Loucy (cell line): Measurements from ENCODE around the gene CECR2.

Source experiments
- H2AFZ ChIP-seq: fragments of 200-600 bp; sonication (generic); 2 replicates; pipeline ENCODE4 v1.6.0; 2016; ENCODE audit warnings: antibody characterized with exemption, mild to moderate bottlenecking, low read length, moderate library complexity
- H3F3A ChIP-seq: fragments of 200-600 bp; 2 replicates; pipeline ENCODE4 v1.6.0; 2016; ENCODE audit warnings: antibody characterized with exemption, low read depth, mild to moderate bottlenecking
- H3K27me3 ChIP-seq: fragments of 200-600 bp; sonication (generic); 2 replicates; pipeline ENCODE4 v1.6.1; 2014; ENCODE audit warnings: low read length, mild to moderate bottlenecking; ENCODE audit not compliant: insufficient read depth, poor library complexity, severe bottlenecking
- H3K36me3 ChIP-seq: fragments of 200-600 bp; sonication (generic); 2 replicates; pipeline ENCODE4 v1.6.1; 2016; ENCODE audit warnings: low read length; ENCODE audit not compliant: insufficient read depth
- H3K4me1 ChIP-seq: fragments of 200-600 bp; sonication (generic); 2 replicates; pipeline ENCODE4 v1.5.1; 2014; ENCODE audit warnings: low read length, mild to moderate bottlenecking; ENCODE audit not compliant: insufficient read depth, poor library complexity, severe bottlenecking
- H3K4me2 ChIP-seq: fragments of 200-600 bp; sonication (generic); 2 replicates; pipeline ENCODE4 v1.6.0; 2014; ENCODE audit warnings: antibody characterized with exemption, low read length, low read depth, mild to moderate bottlenecking; ENCODE audit not compliant: poor library complexity, severe bottlenecking
- H3K4me3 ChIP-seq: fragments of 200-600 bp; sonication (generic); 2 replicates; pipeline ENCODE4 v1.5.1; 2014; ENCODE audit warnings: low read length, mild to moderate bottlenecking, mixed read lengths; ENCODE audit not compliant: poor library complexity, severe bottlenecking
- H3K79me2 ChIP-seq: fragments of 200-600 bp; sonication (generic); 2 replicates; pipeline ENCODE4 v1.6.1; 2014; ENCODE audit warnings: low read length; ENCODE audit not compliant: insufficient read depth
- H3K9ac ChIP-seq: fragments of 200-600 bp; sonication (generic); 2 replicates; pipeline ENCODE4 v1.6.0; 2014; ENCODE audit warnings: mild to moderate bottlenecking, low read depth, low read length, moderate library complexity; ENCODE audit not compliant: poor library complexity, severe bottlenecking
- H3K9me2 ChIP-seq: fragments of 200-600 bp; sonication (generic); replicated peaks from 2 replicates; pipeline ENCODE4 v1.6.1; 2016; ENCODE audit warnings: low read depth, low read length, mixed read lengths
- H3K9me3 ChIP-seq: fragments of 200-600 bp; sonication (generic); 2 replicates; pipeline ENCODE4 v1.6.1; 2014; ENCODE audit warnings: mild to moderate bottlenecking, antibody characterized with exemption, low read length, low read depth; ENCODE audit not compliant: insufficient read depth
- H4K20me1 ChIP-seq: fragments of 200-600 bp; sonication (generic); 2 replicates; pipeline ENCODE4 v1.6.0; 2014; ENCODE audit warnings: antibody characterized with exemption, low read length, mild to moderate bottlenecking; ENCODE audit not compliant: insufficient read depth, poor library complexity, severe bottlenecking
- CTCF ChIP-seq: fragments of 200-600 bp; sonication (generic); conservative IDR thresholded peaks from 2 replicates; pipeline ENCODE4 v1.5.1; 2014; ENCODE audit warnings: mild to moderate bottlenecking, antibody characterized with exemption, low read length
- EZH2phosphoT487 ChIP-seq: fragments of 200-600 bp; IDR thresholded peaks from 2 replicates; pipeline ENCODE4 v1.6.1; 2018; ENCODE audit warnings: antibody characterized with exemption, mild to moderate bottlenecking, moderate library complexity, borderline replicate concordance

The CECR2 gene

GRCh38 chr22:17371448-17371847 lies 2.2 kb downstream of the CECR2 start:
- H3K4me2 ChIP-seq, result no peak overlapping the region
- no peaks in the 10 kb centered on the region for H3K27me3 ChIP-seq

GRCh38 chr22:17373855-17374254 lies 4.6 kb downstream of the CECR2 start:
- no peaks in the 10 kb centered on the region for H3K79me2 ChIP-seq
- H3K9ac ChIP-seq, result no peak overlapping the region
- no peak overlapping the region for H3K4me3 ChIP-seq
- no peaks in the 10 kb centered on the region for H4K20me1 ChIP-seq
- H3K27me3 ChIP-seq, result no peaks in the 10 kb centered on the region
- H3K9me3 ChIP-seq, result no peaks in the 10 kb centered on the region
- no peaks in the 10 kb centered on the region for H3K4me1 ChIP-seq
- no peaks in the 10 kb centered on the region for H3F3A ChIP-seq
- no peaks in the 10 kb centered on the region for H3K9me2 ChIP-seq
- H3K4me2 ChIP-seq, result no peak overlapping the region
- TF ChIP-seq CTCF, result no peak
- TF ChIP-seq EZH2phosphoT487, result no peak
- H2AFZ ChIP-seq, result no peak overlapping the region
- H3K36me3 ChIP-seq, result no peaks in the 10 kb centered on the region

More at GRCh38 chr22:17371448-17371847, 2.2 kb downstream of the CECR2 start:
- no peak overlapping the region for H3K4me3 ChIP-seq
- peaks cover 19% of the 10 kb centered on the region for H3K4me1 ChIP-seq
- no peaks in the 10 kb centered on the region for H3K79me2 ChIP-seq
- no peaks in the 10 kb centered on the region for H4K20me1 ChIP-seq
- H3F3A ChIP-seq, result no peaks in the 10 kb centered on the region
- H3K9me3 ChIP-seq, result no peaks in the 10 kb centered on the region
- H3K9ac ChIP-seq, result no peak overlapping the region
- no peaks in the 10 kb centered on the region for H3K9me2 ChIP-seq
- H2AFZ ChIP-seq, result no peak overlapping the region
- TF ChIP-seq CTCF (no peak), EZH2phosphoT487 (no peak)
- no peaks in the 10 kb centered on the region for H3K36me3 ChIP-seq

- Histone ChIP-seq H3K9me2 (no peaks in the 10 kb centered on the region), H3F3A (no peaks in the 10 kb centered on the region), H3K36me3 (no peaks in the 10 kb centered on the region), H3K79me2 (no peaks in the 10 kb centered on the region), H3K4me3 (no peak overlapping the region), H3K4me2 (no peak overlapping the region), H3K9ac (no peak overlapping the region), H3K27me3 (no peaks in the 10 kb centered on the region), H3K4me1 (no peaks in the 10 kb centered on the region), H2AFZ (no peak overlapping the region), H3K9me3 (no peaks in the 10 kb centered on the region), H4K20me1 (no peaks in the 10 kb centered on the region)
- TF ChIP-seq CTCF, result no peak
- TF ChIP-seq EZH2phosphoT487, result no peak
Observed at GRCh38 chr22:17375914-17376614, 6.8 kb downstream of the CECR2 start.
